Dendritic cell treated with granulocyte-macrophage colony-stimulating factor and Interleukin-4, amounts not matched to agents 40 ng/mL and 50 ng/mL, for 4 days (primary cell): ENCODE measurements around the gene TMEM89.

Experiments
- H3K27ac Mint-ChIP-seq: one replicate; pipeline ENCODE4 v1.8.0; 2022; ENCODE audit warnings: mild to moderate bottlenecking, mixed read lengths
- H3K27me3 Mint-ChIP-seq: one replicate; pipeline ENCODE4 v1.8.0; 2022; ENCODE audit warnings: mild to moderate bottlenecking, mixed read lengths
- H3K36me3 Mint-ChIP-seq: one replicate; pipeline ENCODE4 v1.8.0; 2022; ENCODE audit warnings: low read depth, mixed read lengths
- H3K4me1 Mint-ChIP-seq: one replicate; pipeline ENCODE4 v1.8.0; 2022; ENCODE audit warnings: low read depth, mixed read lengths
- H3K4me3 Mint-ChIP-seq: one replicate; pipeline ENCODE4 v1.8.0; 2022; ENCODE audit warnings: mild to moderate bottlenecking, moderate library complexity, mixed read lengths
- H3K9me3 Mint-ChIP-seq: one replicate; pipeline ENCODE4 v1.8.0; 2022; ENCODE audit warnings: mixed read lengths
- intact Hi-C: fragments of 100-400 bp; cut with micrococcal nuclease; formaldehyde crosslinking; loops from one replicate; pipeline ENCODE4 v1.15.0; 2022

The TMEM89 gene

DNA sequence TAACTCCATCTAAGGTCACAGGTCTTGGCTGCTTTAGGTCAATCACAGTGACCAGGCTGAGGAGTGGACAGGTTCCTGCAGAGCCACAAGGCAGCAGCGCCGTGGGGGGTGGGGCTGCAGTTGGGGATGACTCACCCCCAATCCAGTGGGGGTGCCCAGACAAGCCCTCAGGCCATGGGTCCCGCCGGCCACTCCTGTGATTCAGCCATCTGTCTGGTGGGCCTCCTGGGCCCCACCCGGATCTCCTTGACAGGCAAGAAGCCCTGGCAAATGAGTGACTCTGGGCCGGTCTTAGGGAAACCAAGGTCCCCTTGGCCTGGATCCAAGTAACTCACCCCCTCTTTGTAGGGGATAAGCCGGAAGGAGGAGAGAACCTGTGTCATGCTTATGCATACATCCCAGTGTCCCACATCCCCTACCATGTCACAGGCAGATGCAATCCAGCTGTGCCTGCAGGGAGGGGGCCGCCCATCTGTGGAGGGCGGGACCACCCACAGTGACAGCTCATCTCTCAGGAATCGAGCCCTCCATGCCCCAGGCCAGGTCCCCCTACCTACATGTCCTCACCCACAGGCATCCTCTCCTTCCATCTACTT, 25.9 kb downstream of the TMEM89 start:
- intact Hi-C loops, result no loop called here
- Mint-ChIP-seq H3K9me3 (no peaks in the 10 kb centered on the region), H3K4me3 (peak overlapping the region; percentile 33), H3K36me3 (peaks cover 37% of the 10 kb centered on the region), H3K27me3 (peaks cover 46% of the 10 kb centered on the region), H3K27ac (peak overlapping the region; percentile 6), H3K4me1 (peaks cover 34% of the 10 kb centered on the region)

DNA sequence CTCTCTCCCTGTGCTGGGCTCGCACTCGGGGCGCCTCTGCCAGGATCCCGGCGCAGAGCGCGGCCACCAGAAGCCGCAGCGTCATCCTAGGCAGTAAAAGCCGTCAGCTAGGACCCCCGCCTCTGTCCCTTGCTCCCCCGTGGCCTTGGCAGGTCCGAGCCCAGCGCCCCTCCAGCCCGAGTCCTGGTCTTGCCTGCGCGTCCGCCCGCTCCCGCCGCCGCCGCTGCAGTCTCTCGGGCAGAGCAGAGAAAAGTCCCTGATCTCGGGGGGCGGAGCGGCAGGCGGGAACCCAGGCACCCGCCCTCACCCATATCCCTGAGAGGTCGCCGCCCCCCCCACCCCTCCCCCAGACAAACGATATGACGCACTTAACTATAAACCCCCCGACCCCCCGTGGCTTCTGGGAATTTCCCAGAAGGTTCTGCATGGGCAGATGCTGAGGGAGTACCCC, 26.5 kb downstream of the TMEM89 start, which contains the start of gene COL7A1:
Gene COL7A1 (minus strand): TSS at position 255 of the 451 bp plus-strand sequence. CDS start 170 bp downstream, at position 85.
- H3K4me1 Mint-ChIP-seq, result peaks cover 34% of the 10 kb centered on the region
- intact Hi-C loops, result no loop called here
- no peaks in the 10 kb centered on the region for H3K9me3 Mint-ChIP-seq
- H3K27ac Mint-ChIP-seq, result peak within 1 kb of the TSS; percentile 6
- peaks cover 32% of the 10 kb centered on the region for H3K36me3 Mint-ChIP-seq
- H3K4me3 Mint-ChIP-seq, result peak within 1 kb of the TSS; percentile 33
- H3K27me3 Mint-ChIP-seq, result peaks cover 51% of the 10 kb centered on the region

DNA sequence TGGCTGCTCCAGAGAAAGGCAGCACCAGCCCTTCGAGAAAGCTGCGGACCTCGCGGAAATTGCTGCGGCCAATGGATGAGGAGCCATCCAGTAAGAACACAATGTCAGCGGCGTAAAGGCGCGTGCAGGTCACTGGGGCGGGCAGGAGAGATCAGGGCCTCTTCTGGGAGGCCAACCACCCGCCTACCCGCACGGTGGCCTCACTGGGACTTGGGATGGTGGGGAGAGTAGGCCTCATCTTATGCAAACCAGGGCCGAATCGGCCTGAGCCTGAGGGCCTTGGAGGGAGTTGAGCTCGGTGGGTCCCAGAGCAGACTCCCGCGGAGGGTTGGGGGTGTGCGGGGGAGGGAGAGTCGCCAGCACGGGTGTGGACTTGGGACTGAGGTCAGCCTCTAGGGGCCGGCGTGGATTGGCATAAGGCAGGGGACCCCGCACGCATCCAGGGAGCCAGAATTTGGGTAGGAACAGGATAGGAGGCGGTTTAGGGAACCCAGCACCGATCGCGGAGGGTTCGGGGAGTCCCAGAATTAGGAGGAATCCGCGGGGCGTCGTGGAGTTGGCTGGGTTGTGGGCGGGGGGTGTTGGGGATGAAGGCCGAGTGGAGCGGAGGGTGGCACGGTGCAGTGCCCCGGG, 27.0 kb downstream of the TMEM89 start:
- no peaks in the 10 kb centered on the region for H3K9me3 Mint-ChIP-seq
- intact Hi-C loops, result no loop called here
- H3K4me3 Mint-ChIP-seq, result peak overlapping the region; percentile 33
- peaks cover 57% of the 10 kb centered on the region for H3K27me3 Mint-ChIP-seq
- peaks cover 30% of the 10 kb centered on the region for H3K4me1 Mint-ChIP-seq
- H3K27ac Mint-ChIP-seq, result no peak overlapping the region
- peaks cover 26% of the 10 kb centered on the region for H3K36me3 Mint-ChIP-seq

DNA sequence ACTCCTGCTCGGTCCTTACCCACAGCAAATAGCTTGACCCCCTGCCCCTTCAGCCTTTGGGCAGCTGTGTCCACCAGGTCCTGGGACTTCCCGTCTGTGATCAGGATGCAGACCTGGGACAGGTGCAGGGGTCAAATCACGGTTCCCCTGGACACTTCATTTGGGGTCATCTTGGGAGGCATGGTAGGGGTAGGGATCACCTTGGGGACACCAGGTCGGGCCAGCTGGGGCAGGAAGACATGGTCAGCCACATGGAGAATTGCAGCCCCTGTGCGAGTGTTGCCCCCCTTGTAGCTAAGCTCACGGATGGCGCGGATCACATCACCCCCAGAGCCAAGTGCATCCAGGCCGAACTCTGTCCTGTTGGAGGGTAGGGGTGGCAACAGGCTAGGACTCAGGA, 28.2 kb downstream of the TMEM89 start:
- Mint-ChIP-seq H3K36me3 (peaks cover 14% of the 10 kb centered on the region), H3K27me3 (peaks cover 65% of the 10 kb centered on the region), H3K27ac (no peak overlapping the region), H3K4me3 (no peak overlapping the region), H3K9me3 (no peaks in the 10 kb centered on the region), H3K4me1 (peaks cover 20% of the 10 kb centered on the region)
- intact Hi-C loops, result no loop called here

DNA sequence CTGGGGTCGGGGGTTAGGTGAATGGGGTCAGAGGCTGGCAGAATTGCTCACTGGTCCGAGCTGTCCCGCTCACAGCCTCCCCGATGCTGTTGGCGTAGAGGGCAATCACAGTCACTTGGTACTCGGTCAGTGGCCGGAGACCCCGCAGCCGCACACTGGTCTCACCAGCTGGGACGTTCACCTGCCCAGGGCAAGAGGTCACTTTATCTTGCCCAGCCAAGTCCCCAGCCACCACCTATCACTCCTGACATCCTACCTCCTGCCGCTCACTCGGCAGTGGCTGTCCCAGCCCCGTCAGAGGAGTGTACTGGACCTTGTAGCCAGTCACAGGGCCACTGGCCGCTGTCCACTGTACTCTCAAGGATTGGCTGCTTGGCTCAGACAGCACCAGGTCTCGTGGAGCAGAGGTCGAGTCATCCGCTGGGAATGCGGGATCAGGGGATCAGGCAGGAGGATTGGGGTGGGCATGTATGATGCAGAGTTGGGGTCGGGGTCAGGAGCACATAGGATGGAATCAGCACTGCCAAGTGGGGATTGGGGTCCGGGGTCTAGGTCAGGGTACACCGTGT, 29.0 kb downstream of the TMEM89 start:
- H3K27me3 Mint-ChIP-seq, result peaks cover 72% of the 10 kb centered on the region
- intact Hi-C loops, result no loop called here
- H3K9me3 Mint-ChIP-seq, result no peaks in the 10 kb centered on the region
- peaks cover 20% of the 10 kb centered on the region for H3K4me1 Mint-ChIP-seq
- no peak overlapping the region for H3K27ac Mint-ChIP-seq
- H3K36me3 Mint-ChIP-seq, result peaks cover 7% of the 10 kb centered on the region
- no peak overlapping the region for H3K4me3 Mint-ChIP-seq

DNA sequence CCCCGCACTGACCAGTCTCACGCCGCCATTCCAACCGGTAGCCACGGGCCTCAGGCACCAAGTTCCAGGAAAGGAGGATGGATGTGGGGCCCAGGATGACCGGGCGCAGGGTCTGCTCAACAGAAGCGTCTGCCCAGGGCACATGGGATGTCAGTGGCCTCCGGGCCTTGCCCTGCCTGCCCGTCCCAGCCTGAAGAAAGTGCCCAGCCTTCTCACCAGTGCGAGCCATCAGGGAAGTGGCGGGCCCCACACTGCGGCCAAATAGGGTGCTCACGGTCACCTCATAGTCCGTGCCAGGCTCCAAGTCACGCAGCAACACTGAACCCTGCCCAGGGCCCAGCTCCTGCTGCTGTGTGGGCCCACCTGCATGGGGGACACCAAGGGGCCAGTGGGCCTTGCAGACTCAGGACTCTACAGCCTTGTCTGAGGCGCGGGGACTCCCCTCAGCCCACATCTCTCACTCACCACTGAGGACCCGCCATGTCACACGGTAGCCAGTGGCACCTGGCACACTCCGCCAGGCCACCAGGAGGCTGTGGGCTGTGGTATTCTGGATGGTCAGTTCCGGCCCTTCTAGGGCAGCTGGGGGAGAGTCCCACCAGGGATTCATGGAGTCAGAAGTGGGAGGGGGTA, 29.6 kb downstream of the TMEM89 start:
- peaks cover 20% of the 10 kb centered on the region for H3K4me1 Mint-ChIP-seq
- H3K9me3 Mint-ChIP-seq, result no peaks in the 10 kb centered on the region
- H3K27me3 Mint-ChIP-seq, result peaks cover 75% of the 10 kb centered on the region
- H3K4me3 Mint-ChIP-seq, result no peak overlapping the region
- peaks cover under 1% of the 10 kb centered on the region for H3K36me3 Mint-ChIP-seq
- no peak overlapping the region for H3K27ac Mint-ChIP-seq
- intact Hi-C loops, result no loop called here

DNA sequence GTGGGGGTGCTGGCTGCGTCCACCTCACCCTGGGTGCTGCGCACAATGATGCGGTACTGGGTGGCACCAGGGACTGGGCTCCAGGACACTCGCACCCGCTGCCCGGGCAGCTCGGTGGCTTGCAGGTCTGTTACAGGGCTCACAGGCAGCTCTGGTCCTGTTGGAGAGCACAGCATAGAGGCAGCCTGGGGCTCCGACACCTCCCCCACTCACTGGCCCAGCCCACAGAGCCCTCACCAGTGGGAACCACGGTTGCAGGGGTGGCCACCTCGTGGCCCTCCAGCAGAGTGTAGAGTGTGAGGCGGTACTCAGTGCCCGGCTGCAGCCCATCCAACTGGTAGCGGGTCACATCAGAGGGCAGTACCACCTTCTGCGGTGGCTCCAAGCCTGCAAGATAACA, 30.1 kb downstream of the TMEM89 start:
- H3K9me3 Mint-ChIP-seq, result no peaks in the 10 kb centered on the region
- peaks cover 75% of the 10 kb centered on the region for H3K27me3 Mint-ChIP-seq
- intact Hi-C loops, result no loop called here
- peaks cover 20% of the 10 kb centered on the region for H3K4me1 Mint-ChIP-seq
- H3K27ac Mint-ChIP-seq, result no peak overlapping the region
- no peak overlapping the region for H3K4me3 Mint-ChIP-seq
- no peaks in the 10 kb centered on the region for H3K36me3 Mint-ChIP-seq

DNA sequence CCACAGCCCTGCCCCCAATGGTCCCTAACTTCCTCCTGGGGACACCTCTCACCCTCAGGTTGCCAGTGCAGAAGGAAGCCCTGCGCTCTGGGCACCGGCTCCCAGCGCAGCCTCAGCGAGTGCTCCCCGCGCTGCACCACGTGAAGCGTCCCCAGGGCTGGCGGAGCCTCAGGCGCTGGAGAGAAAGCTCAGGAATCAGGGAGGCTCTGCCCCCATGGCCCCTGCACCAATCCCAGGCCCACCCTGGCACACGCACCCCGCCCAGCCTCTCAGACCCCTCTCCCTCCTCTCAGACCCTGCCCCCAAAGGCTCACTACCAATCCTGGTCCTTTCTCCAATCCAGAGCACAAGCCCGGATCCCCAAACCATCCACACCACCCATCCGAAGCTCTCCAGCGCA, 33.3 kb downstream of the TMEM89 start:
- H3K27me3 Mint-ChIP-seq, result peaks cover 46% of the 10 kb centered on the region
- H3K4me1 Mint-ChIP-seq, result no peaks in the 10 kb centered on the region
- intact Hi-C loops, result no loop called here
- no peaks in the 10 kb centered on the region for H3K36me3 Mint-ChIP-seq
- no peak overlapping the region for H3K27ac Mint-ChIP-seq
- H3K4me3 Mint-ChIP-seq, result no peak overlapping the region
- no peaks in the 10 kb centered on the region for H3K9me3 Mint-ChIP-seq

DNA sequence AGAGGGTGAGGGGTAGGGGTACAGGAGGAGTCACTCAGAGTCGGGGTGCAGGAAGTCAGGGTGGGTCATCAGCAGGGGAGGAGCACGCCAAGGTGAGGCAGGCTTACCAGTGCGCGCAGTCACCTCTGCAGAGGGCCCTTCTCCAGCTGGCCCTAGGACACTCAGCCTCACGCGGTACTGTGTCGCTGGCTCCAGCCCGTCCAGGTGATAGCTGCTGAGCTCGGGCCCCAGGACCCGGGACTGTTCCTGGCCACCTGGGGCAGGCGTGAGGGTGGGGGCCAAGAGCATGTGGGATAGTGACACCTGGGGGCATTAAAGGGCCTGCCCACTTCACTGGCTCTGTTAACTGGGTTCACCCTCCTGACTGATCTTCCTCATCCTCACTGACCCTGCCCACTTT, 33.9 kb downstream of the TMEM89 start:
- intact Hi-C loops, result no loop called here
- Mint-ChIP-seq H3K27ac (no peak overlapping the region), H3K4me1 (no peaks in the 10 kb centered on the region), H3K9me3 (no peaks in the 10 kb centered on the region), H3K4me3 (no peak overlapping the region), H3K36me3 (no peaks in the 10 kb centered on the region), H3K27me3 (peaks cover 40% of the 10 kb centered on the region)

DNA sequence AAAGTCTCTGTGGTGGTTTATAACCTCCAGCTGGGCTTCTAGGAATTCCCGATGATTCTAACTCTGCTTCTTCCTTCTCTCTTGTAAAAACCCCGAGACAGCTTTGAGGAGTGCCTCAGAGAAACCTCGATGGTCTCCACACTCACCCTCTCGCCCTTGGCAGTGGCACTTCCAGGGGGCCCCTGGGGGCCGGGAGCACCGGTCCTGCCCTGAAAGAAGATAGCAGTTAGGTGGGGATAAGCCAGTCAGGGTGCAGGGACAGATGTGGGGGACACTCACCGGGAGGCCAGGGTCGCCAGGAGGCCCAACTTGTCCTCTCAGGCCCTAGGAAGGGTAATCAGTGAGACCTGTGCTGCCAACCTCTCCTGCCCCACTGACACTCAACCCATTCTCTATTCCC, 36.2 kb downstream of the TMEM89 start:
- Mint-ChIP-seq H3K27me3 (peaks cover 30% of the 10 kb centered on the region), H3K4me1 (no peaks in the 10 kb centered on the region), H3K9me3 (no peaks in the 10 kb centered on the region), H3K27ac (no peak overlapping the region), H3K36me3 (no peaks in the 10 kb centered on the region), H3K4me3 (no peak overlapping the region)
- intact Hi-C loops, result no loop called here

DNA sequence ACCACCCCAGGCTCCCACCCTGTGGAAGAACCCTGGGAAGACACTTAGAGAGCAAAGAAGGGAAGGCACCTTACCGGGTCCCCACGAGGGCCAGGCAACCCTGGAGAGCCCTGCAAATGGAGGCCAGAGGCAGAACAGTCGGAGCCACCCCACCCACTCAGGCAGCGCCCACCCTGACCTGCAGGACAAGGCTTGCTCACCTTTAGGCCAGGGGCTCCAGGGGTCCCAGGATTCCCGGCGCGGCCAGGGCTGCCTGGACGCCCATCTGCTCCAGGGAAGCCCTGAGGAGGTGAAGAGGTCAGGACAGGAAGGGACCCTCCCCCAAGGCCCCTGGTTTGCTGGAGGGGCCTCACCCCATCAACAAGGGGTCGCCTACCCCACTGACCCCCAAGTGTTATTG, 36.7 kb downstream of the TMEM89 start:
- Mint-ChIP-seq H3K4me3 (no peak overlapping the region), H3K27me3 (peaks cover 25% of the 10 kb centered on the region), H3K36me3 (no peaks in the 10 kb centered on the region), H3K27ac (no peak overlapping the region), H3K4me1 (no peaks in the 10 kb centered on the region), H3K9me3 (no peaks in the 10 kb centered on the region)
- intact Hi-C loops, result no loop called here

DNA sequence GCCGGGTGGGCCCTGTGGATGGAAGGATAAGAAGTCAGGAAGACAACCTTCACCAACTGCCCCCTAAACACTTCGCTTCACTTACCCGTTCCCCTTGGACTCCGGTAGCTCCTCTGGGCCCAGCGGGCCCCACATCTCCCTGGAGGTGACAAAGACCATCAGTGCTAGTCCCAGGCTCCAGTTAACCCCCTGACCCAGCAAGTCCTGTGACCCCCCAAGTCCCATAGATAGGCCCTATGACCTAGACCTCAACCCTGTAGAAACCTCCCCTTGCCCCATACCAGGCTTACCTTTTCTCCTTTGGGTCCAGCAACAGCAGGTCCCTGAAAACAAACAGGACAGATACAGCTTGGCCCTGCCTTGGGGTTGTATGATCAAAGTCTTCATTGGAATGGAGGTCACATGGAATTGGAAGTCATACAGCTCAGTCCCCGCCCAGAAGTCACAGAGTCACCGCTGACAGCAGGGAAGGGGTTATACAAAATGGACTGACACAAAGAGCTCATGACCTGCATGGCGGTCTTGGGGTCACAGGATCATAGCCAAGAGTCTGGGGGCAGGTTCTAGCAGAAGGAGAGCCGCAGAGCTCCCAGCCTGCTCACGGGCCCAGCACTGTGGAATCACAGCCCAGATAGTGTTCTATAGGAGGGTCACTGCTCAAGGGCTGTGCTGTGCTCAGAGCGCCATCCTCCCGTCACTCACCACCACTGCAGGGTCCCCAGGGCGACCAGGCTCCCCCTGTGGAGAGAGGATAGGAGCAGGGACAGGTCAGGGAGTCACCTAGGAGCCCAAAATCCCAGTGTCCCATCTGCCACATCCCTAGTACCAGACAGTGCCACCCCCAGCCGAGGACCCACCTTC, 39.7 kb downstream of the TMEM89 start:
- H3K27ac Mint-ChIP-seq, result no peak overlapping the region

DNA sequence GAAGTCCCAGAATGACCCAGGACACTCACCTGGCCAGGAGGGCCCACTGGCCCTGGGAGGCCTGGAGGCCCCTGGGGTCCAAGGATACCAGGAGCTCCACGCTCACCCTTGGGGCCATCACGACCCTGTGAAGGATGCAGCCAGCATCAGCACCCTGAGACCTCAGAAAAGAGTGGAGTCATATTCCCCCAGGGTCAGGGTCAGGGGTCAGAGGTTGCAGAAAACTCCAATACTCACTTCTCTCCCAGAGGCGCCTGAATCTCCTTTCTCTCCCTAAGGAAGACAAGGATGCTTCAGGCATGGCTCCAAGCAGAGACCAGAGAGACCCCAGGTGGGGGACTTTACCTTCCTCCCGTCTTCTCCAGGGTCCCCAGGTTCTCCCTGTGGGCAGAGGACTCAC, 44.9 kb downstream of the TMEM89 start:
- H3K4me3 Mint-ChIP-seq, result no peak overlapping the region
- intact Hi-C loops, result no loop called here
- peaks cover 5% of the 10 kb centered on the region for H3K4me1 Mint-ChIP-seq
- no peaks in the 10 kb centered on the region for H3K36me3 Mint-ChIP-seq
- H3K27ac Mint-ChIP-seq, result no peak overlapping the region
- peaks cover 8% of the 10 kb centered on the region for H3K27me3 Mint-ChIP-seq
- no peaks in the 10 kb centered on the region for H3K9me3 Mint-ChIP-seq

More for the DNA sequence above, 39.7 kb downstream of the TMEM89 start:
- H3K27me3 Mint-ChIP-seq, result peaks cover 7% of the 10 kb centered on the region
- no peaks in the 10 kb centered on the region for H3K36me3 Mint-ChIP-seq
- no peak overlapping the region for H3K4me3 Mint-ChIP-seq
- intact Hi-C loops, result no loop called here
- H3K4me1 Mint-ChIP-seq, result no peaks in the 10 kb centered on the region
- H3K9me3 Mint-ChIP-seq, result no peaks in the 10 kb centered on the region
